ENCODE results near the gene TPPP2.
"Not testable (repeated sequence)": the region's sequence is repeated elsewhere in the genome, so short reads cannot be mapped to it uniquely, and the experiment has no call there.

TPPP2 gene

GRCh38 chr14:21040370-21040925 is 10.4 kb downstream of the TPPP2 start:
- Histone ChIP-seq H3K36me3 (ENCODE audit: insufficient read depth, low read length) (no peaks in the 10 kb centered on the region), H3K79me2 (ENCODE audit: insufficient read depth, low read length) (no peaks in the 10 kb centered on the region), H3K27me3 (ENCODE audit: insufficient read depth, low read length) (no peaks in the 10 kb centered on the region; the same call in 1 of the 2 replicates), H3K4me1 (ENCODE audit: insufficient read depth, low read length, severe bottlenecking) (no peaks in the 10 kb centered on the region), H3K27ac (ENCODE audit: low read depth, low read length, poor library complexity, severe bottlenecking) (no peak overlapping the region), H3K9me2 (ENCODE audit: low read depth, low read length) (no peaks in the 10 kb centered on the region), H4K20me1 (ENCODE audit: insufficient read depth, low read length) (no peaks in the 10 kb centered on the region), H3K4me3 (ENCODE audit: low read depth, low read length, poor library complexity, severe bottlenecking) (no peak overlapping the region), H3K4me2 (ENCODE audit: low read length) (no peak overlapping the region), H3K9ac (ENCODE audit: low read length) (no peak overlapping the region), H3F3A (ENCODE audit: insufficient read depth, low read length) (no peaks in the 10 kb centered on the region), H2AFZ (ENCODE audit: low read length) (no peak overlapping the region), H3K9me3 (ENCODE audit: low read length) (no peaks in the 10 kb centered on the region)
- no peak for TF ChIP-seq EZH2 (IDR thresholded peaks at IDR 0.05; ENCODE audit: borderline replicate concordance, low read length)
- TF ChIP-seq CTCF (IDR thresholded peaks at IDR 0.05; ENCODE audit: low read length), result no peak

- not testable (repeated sequence) for H3K79me2 ChIP-seq (ENCODE audit: insufficient read depth, low read length); H3K27me3 ChIP-seq (ENCODE audit: insufficient read depth, low read length)
Observed at GRCh38 chr14:21040941-21041340, 10.9 kb downstream of the TPPP2 start.

GRCh38 chr14:21041676-21042433 is 11.8 kb downstream of the TPPP2 start, which contains the start of gene RNASE7:
TSS of gene RNASE7 (plus strand) at chr14:21042362. CDS start at chr14:21042993, 631 bp downstream.
- Histone ChIP-seq H3K9me3 (ENCODE audit: low read length) (no peaks in the 10 kb centered on the region), H3K36me3 (ENCODE audit: insufficient read depth, low read length) (no peaks in the 10 kb centered on the region), H3F3A (ENCODE audit: insufficient read depth, low read length) (no peaks in the 10 kb centered on the region), H3K79me2 (ENCODE audit: insufficient read depth, low read length) (no peaks in the 10 kb centered on the region), H3K4me2 (ENCODE audit: low read length) (no peak within 1 kb of the TSS), H3K27me3 (ENCODE audit: insufficient read depth, low read length) (no peaks in the 10 kb centered on the region; the same call in 1 of the 2 replicates), H4K20me1 (ENCODE audit: insufficient read depth, low read length) (no peaks in the 10 kb centered on the region), H3K9ac (ENCODE audit: low read length) (no peak within 1 kb of the TSS), H2AFZ (ENCODE audit: low read length) (no peak within 1 kb of the TSS), H3K9me2 (ENCODE audit: low read depth, low read length) (no peaks in the 10 kb centered on the region), H3K27ac (ENCODE audit: low read depth, low read length, poor library complexity, severe bottlenecking) (no peak within 1 kb of the TSS), H3K4me1 (ENCODE audit: insufficient read depth, low read length, severe bottlenecking) (no peaks in the 10 kb centered on the region), H3K4me3 (ENCODE audit: low read depth, low read length, poor library complexity, severe bottlenecking) (no peak within 1 kb of the TSS)
- no peak for TF ChIP-seq CTCF (IDR thresholded peaks at IDR 0.05; ENCODE audit: low read length)
- no peak for TF ChIP-seq EZH2 (IDR thresholded peaks at IDR 0.05; ENCODE audit: borderline replicate concordance, low read length)

More at GRCh38 chr14:21040941-21041340, 10.9 kb downstream of the TPPP2 start:
- H3F3A ChIP-seq (ENCODE audit: insufficient read depth, low read length); H3K36me3 ChIP-seq (ENCODE audit: insufficient read depth, low read length); H3K27ac ChIP-seq (ENCODE audit: low read depth, low read length, poor library complexity, severe bottlenecking); H2AFZ ChIP-seq (ENCODE audit: low read length); H3K9me2 ChIP-seq (ENCODE audit: low read depth, low read length); H3K4me3 ChIP-seq (ENCODE audit: low read depth, low read length, poor library complexity, severe bottlenecking); H4K20me1 ChIP-seq (ENCODE audit: insufficient read depth, low read length); H3K9me3 ChIP-seq (ENCODE audit: low read length); H3K4me2 ChIP-seq (ENCODE audit: low read length); H3K4me1 ChIP-seq (ENCODE audit: insufficient read depth, low read length, severe bottlenecking); H3K9ac ChIP-seq (ENCODE audit: low read length): not testable (repeated sequence)

Measured in OCI-LY1 (cell line).